MCF 10A (cell line): ENCODE results near the gene MRPS27. TPM values are rescaled to one million over a fixed set of nuclear protein-coding genes. Genes with fewer than 3 reads are reported as not detected.

Experiments used
- BruUV-seq: library from RNA; stranded (reverse); fragments of 400-500 nt; replicated peaks from 2 replicates; lab custom pipeline; 2021; lab: Mats Ljungman, UMichigan
- CTCF ChIA-PET: fragments of 300-600 bp; sonication (Branson Sonifier 250); formaldehyde crosslinking; extraction: SDS; loops from one replicate; lab custom pipeline; 2021; ENCODE audit warnings: antibody characterized with exemption, inconsistent platforms; lab: Yijun Ruan, JAX
- POLR2A ChIA-PET: fragments of 300-600, 350-650 bp; sonication (Branson Sonifier 250); formaldehyde crosslinking; extraction: SDS; loops from one replicate; lab custom pipeline; 2020; ENCODE audit warnings: antibody characterized with exemption, inconsistent platforms; lab: Yijun Ruan, JAX
- DNase-seq: peaks from one replicate; pipeline ENCODE4 v3.0.0-alpha.2; 2018; ENCODE audit not compliant: unreplicated experiment
- H3K27ac Mint-ChIP-seq: one replicate; pipeline ENCODE4 v1.8.0; 2022; ENCODE audit warnings: mild to moderate bottlenecking, low read depth, mixed read lengths; ENCODE audit not compliant: unreplicated experiment
- H3K27me3 Mint-ChIP-seq: one replicate; pipeline ENCODE4 v1.8.0; 2022; ENCODE audit warnings: mixed read lengths; ENCODE audit not compliant: insufficient read depth, unreplicated experiment
- H3K36me3 Mint-ChIP-seq: one replicate; pipeline ENCODE4 v1.8.0; 2022; ENCODE audit warnings: mild to moderate bottlenecking, moderate library complexity, mixed read lengths; ENCODE audit not compliant: insufficient read depth, unreplicated experiment
- H3K4me1 Mint-ChIP-seq: one replicate; pipeline ENCODE4 v1.8.0; 2022; ENCODE audit warnings: mixed read lengths; ENCODE audit not compliant: insufficient read depth, unreplicated experiment
- H3K4me3 Mint-ChIP-seq: one replicate; pipeline ENCODE4 v1.8.0; 2022; ENCODE audit warnings: mild to moderate bottlenecking, moderate library complexity, mixed read lengths; ENCODE audit not compliant: unreplicated experiment
- H3K9me3 Mint-ChIP-seq: one replicate; pipeline ENCODE4 v1.8.0; 2022; ENCODE audit warnings: mixed read lengths; ENCODE audit not compliant: unreplicated experiment
- intact Hi-C: fragments of 100-400 bp; cut with micrococcal nuclease; formaldehyde crosslinking; loops from 2 replicates; pipeline ENCODE4 v1.14.1; 2022
- total RNA-seq: library from RNA; stranded (reverse); gene quantifications from 2 replicates; pipeline ENCODE4 v1.2.3, GENCODE V29; 2022
- TF ChIP-seq, protein P1 (sequence below): fragments of 200-600 bp; IDR thresholded peaks from one replicate; pipeline ENCODE4 v1.8.0; 2022; ENCODE audit warnings: antibody characterized with exemption, mild to moderate bottlenecking; ENCODE audit not compliant: unreplicated experiment

Gene MRPS27
- total RNA-seq, 1 experiment from 2014 or later, result 68.5 TPM

- no peak overlapping the region for H3K4me3 Mint-ChIP-seq
- POLR2A ChIA-PET, result interaction anchor here (0.6 to 3.2 kb wide), 14 partner anchors 15 to 486 kb away, joined by 3 to 16 read pairs (median 4); no protein-coding TSS in a partner anchor
- DNase-seq, result peak; percentile 71
- peaks cover 31% of the 10 kb centered on the region for H3K4me1 Mint-ChIP-seq
- CTCF ChIA-PET, result interaction anchor here (0.7 to 8.1 kb wide), 7 partner anchors 7 to 161 kb away, joined by 3 to 124 read pairs (median 4); no protein-coding TSS in a partner anchor
- intact Hi-C loops, result loop anchor here (10.0 kb wide), 1 partner anchor 72 kb away; no protein-coding TSS in a partner anchor
- H3K36me3 Mint-ChIP-seq, result peaks cover 37% of the 10 kb centered on the region
- H3K9me3 Mint-ChIP-seq, result peaks cover 7% of the 10 kb centered on the region
- H3K27ac Mint-ChIP-seq, result peak overlapping the region; percentile 95
- TF ChIP-seq, protein P1, sequence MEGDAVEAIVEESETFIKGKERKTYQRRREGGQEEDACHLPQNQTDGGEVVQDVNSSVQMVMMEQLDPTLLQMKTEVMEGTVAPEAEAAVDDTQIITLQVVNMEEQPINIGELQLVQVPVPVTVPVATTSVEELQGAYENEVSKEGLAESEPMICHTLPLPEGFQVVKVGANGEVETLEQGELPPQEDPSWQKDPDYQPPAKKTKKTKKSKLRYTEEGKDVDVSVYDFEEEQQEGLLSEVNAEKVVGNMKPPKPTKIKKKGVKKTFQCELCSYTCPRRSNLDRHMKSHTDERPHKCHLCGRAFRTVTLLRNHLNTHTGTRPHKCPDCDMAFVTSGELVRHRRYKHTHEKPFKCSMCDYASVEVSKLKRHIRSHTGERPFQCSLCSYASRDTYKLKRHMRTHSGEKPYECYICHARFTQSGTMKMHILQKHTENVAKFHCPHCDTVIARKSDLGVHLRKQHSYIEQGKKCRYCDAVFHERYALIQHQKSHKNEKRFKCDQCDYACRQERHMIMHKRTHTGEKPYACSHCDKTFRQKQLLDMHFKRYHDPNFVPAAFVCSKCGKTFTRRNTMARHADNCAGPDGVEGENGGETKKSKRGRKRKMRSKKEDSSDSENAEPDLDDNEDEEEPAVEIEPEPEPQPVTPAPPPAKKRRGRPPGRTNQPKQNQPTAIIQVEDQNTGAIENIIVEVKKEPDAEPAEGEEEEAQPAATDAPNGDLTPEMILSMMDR, result no peak
- no peaks in the 10 kb centered on the region for H3K27me3 Mint-ChIP-seq
- TSS peak; percentile 80 for BruUV-seq
These were observed 43.2 kb upstream of the MRPS27 start for GRCh38 chr5:72363166-72363802.

GRCh38 chr5:72359886-72360285 lies 39.8 kb upstream of the MRPS27 start:
- no peak for DNase-seq
- no peaks in the 10 kb centered on the region for H3K27me3 Mint-ChIP-seq
- intact Hi-C loops, result loop anchor here (10.0 kb wide), 1 partner anchor 75 kb away; no protein-coding TSS in a partner anchor
- H3K9me3 Mint-ChIP-seq, result peaks cover 7% of the 10 kb centered on the region
- peaks cover 44% of the 10 kb centered on the region for H3K36me3 Mint-ChIP-seq
- TF ChIP-seq, protein P1, result no peak
- no peak overlapping the region for H3K4me3 Mint-ChIP-seq
- CTCF ChIA-PET, result interaction anchor here (0.5 to 1.5 kb wide), 2 partner anchors 30 to 164 kb away, joined by 5 read pairs; no protein-coding TSS in a partner anchor
- POLR2A ChIA-PET, result interaction anchor here (0.7 kb wide), 2 partner anchors 108 to 161 kb away, joined by 3 to 4 read pairs; no protein-coding TSS in a partner anchor
- no peak overlapping the region for H3K27ac Mint-ChIP-seq
- no TSS peak for BruUV-seq
- H3K4me1 Mint-ChIP-seq, result peaks cover 24% of the 10 kb centered on the region

DNA sequence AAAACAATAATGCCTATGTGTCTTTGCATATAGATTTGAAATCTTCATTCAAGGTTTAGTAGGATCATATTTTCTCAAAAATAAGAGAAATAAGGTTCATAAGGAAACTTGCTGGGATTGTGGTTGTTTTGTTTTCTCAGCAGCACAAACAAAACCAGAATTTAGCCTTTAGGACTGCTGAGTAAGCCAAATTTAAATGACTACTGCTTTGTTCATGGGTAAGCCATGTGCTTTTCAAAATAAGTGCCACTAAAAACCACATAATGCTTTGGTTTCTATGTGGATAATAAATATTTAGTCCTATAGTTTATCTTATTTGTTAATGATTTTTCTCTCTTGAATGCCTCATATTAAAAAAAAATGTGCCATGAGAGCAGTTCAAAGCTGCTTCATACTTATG lies 38.9 kb upstream of the MRPS27 start:
- intact Hi-C loops, result no loop called here
- CTCF ChIA-PET, result interaction anchor here (1.5 kb wide), 1 partner anchor 164 kb away, joined by 5 read pairs; no protein-coding TSS in a partner anchor
- Mint-ChIP-seq H3K9me3 (peaks cover 7% of the 10 kb centered on the region), H3K4me1 (peaks cover 24% of the 10 kb centered on the region), H3K4me3 (no peak overlapping the region), H3K27ac (peak overlapping the region; percentile 5), H3K36me3 (peaks cover 44% of the 10 kb centered on the region), H3K27me3 (no peaks in the 10 kb centered on the region)
- TF ChIP-seq, protein P1, result no peak
- POLR2A ChIA-PET, result interaction anchor here (0.7 kb wide), 1 partner anchor 109 kb away, joined by 3 read pairs; no protein-coding TSS in a partner anchor
- BruUV-seq, result no TSS peak
- DNase-seq, result no peak

DNA sequence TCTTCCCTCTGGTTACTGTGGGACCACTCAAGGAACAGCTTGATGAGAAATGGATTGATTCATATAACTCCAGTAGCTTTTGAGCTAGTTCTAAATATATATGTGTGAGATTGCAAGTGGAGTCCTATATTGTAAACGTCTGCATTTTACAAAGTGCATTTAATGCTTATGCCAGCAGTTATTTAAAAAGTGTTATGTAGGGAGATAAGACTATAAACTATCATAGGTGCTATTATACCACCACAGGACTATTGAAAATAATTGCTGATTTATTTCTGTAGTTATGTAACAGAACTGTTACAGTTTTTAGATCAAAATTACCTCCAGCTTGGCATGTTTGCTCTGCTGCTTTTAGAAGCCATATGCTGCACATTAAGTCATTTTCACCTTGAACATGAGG lies 36.3 kb upstream of the MRPS27 start:
- no peak for DNase-seq
- no TSS peak for BruUV-seq
- Mint-ChIP-seq H3K4me3 (no peak overlapping the region), H3K9me3 (no peaks in the 10 kb centered on the region), H3K27me3 (no peaks in the 10 kb centered on the region), H3K27ac (no peak overlapping the region), H3K36me3 (peaks cover 50% of the 10 kb centered on the region), H3K4me1 (peaks cover 13% of the 10 kb centered on the region)
- intact Hi-C loops, result no loop called here
- TF ChIP-seq, protein P1, result no peak
- POLR2A ChIA-PET, result interaction anchor here (0.6 to 1.9 kb wide), 10 partner anchors 8 to 486 kb away, joined by 3 to 14 read pairs (median 3); partner anchors contain the start of gene TNPO1
- CTCF ChIA-PET, result interaction anchor here (0.6 to 3.1 kb wide), 30 partner anchors 9 to 544 kb away, joined by 3 to 32 read pairs (median 3); no protein-coding TSS in a partner anchor
